HEK293 (cell line): ENCODE measurements around the gene PYURF.

Experiments used
- GLI4 ChIP-seq: fragments of 450-650 bp; formaldehyde crosslinking; IDR thresholded peaks from 2 replicates; pipeline ENCODE4 v1.5.1; 2016; ENCODE audit warnings: missing biosample characterization, missing genetic modification characterization
- HIC1 ChIP-seq: fragments of 450-650 bp; formaldehyde crosslinking; IDR thresholded peaks from 2 replicates; pipeline ENCODE4 v1.5.1; 2016; ENCODE audit warnings: missing biosample characterization, missing genetic modification characterization
- KLF1 ChIP-seq: fragments of 450-650 bp; formaldehyde crosslinking; IDR thresholded peaks from 2 replicates; pipeline ENCODE4 v1.5.1; 2016; ENCODE audit warnings: missing biosample characterization, missing genetic modification characterization
- KLF16 ChIP-seq: fragments of 450-650 bp; formaldehyde crosslinking; IDR thresholded peaks from 2 replicates; pipeline ENCODE4 v1.5.1; 2017; ENCODE audit warnings: missing biosample characterization, missing genetic modification characterization
- KLF8 ChIP-seq: fragments of 450-650 bp; formaldehyde crosslinking; IDR thresholded peaks from 2 replicates; pipeline ENCODE4 v1.5.1; 2016; ENCODE audit warnings: missing biosample characterization, missing genetic modification characterization
- MZF1 ChIP-seq: fragments of 450-650 bp; formaldehyde crosslinking; IDR thresholded peaks from 2 replicates; pipeline ENCODE4 v1.5.1; 2017; ENCODE audit warnings: missing biosample characterization, missing genetic modification characterization, borderline replicate concordance
- PRDM1 ChIP-seq: fragments of 450-650 bp; formaldehyde crosslinking; IDR thresholded peaks from 2 replicates; pipeline ENCODE4; 2016; ENCODE audit warnings: missing biosample characterization, missing genetic modification characterization
- YY1 ChIP-seq: fragments of 450-650 bp; formaldehyde crosslinking; IDR thresholded peaks from 2 replicates; pipeline ENCODE4 v1.5.1; 2018; ENCODE audit warnings: missing biosample characterization, missing genetic modification characterization
- ZBTB10 ChIP-seq: fragments of 450-650 bp; formaldehyde crosslinking; IDR thresholded peaks from 2 replicates; pipeline ENCODE4 v1.5.1; 2016; ENCODE audit warnings: missing biosample characterization, missing genetic modification characterization
- ZBTB11 ChIP-seq: fragments of 450-650 bp; formaldehyde crosslinking; conservative IDR thresholded peaks from 2 replicates; pipeline ENCODE4 v1.5.1; 2016; ENCODE audit warnings: low read depth, missing biosample characterization, missing genetic modification characterization
- ZBTB8A ChIP-seq: fragments of 450-650 bp; formaldehyde crosslinking; IDR thresholded peaks from 2 replicates; pipeline ENCODE4 v1.5.1; 2016; ENCODE audit warnings: missing biosample characterization, missing genetic modification characterization
- ZEB2 ChIP-seq: fragments of 450-650 bp; formaldehyde crosslinking; IDR thresholded peaks from 2 replicates; pipeline ENCODE4 v1.5.1; 2016; ENCODE audit warnings: missing biosample characterization, missing genetic modification characterization
- ZFP37 ChIP-seq: fragments of 450-650 bp; formaldehyde crosslinking; IDR thresholded peaks from 2 replicates; pipeline ENCODE4 v1.5.1; 2016; ENCODE audit warnings: missing biosample characterization, missing genetic modification characterization
- ZNF10 ChIP-seq: fragments of 450-650 bp; formaldehyde crosslinking; IDR thresholded peaks from 2 replicates; pipeline ENCODE4 v1.5.1; 2017; ENCODE audit warnings: missing biosample characterization, missing genetic modification characterization
- ZNF138 ChIP-seq: fragments of 450-650 bp; formaldehyde crosslinking; IDR thresholded peaks from 2 replicates; pipeline ENCODE4 v1.5.1; 2016; ENCODE audit warnings: missing biosample characterization, missing genetic modification characterization, borderline replicate concordance
- ZNF335 ChIP-seq: fragments of 450-650 bp; formaldehyde crosslinking; conservative IDR thresholded peaks from 2 replicates; pipeline ENCODE4 v1.5.1; 2016; ENCODE audit warnings: missing biosample characterization, missing genetic modification characterization
- ZNF37A ChIP-seq: fragments of 450-650 bp; IDR thresholded peaks from 2 replicates; pipeline ENCODE4 v1.5.1; 2018; ENCODE audit warnings: missing biosample characterization, missing genetic modification characterization
- ZNF394 ChIP-seq: fragments of 450-650 bp; formaldehyde crosslinking; IDR thresholded peaks from 2 replicates; pipeline ENCODE4 v1.5.1; 2016; ENCODE audit warnings: missing biosample characterization, missing genetic modification characterization, mild to moderate bottlenecking, moderate library complexity, borderline replicate concordance
- ZNF423 ChIP-seq: fragments of 450-650 bp; formaldehyde crosslinking; IDR thresholded peaks from 2 replicates; pipeline ENCODE4 v1.5.1; 2016; ENCODE audit warnings: missing biosample characterization, missing genetic modification characterization
- ZNF501 ChIP-seq: fragments of 450-650 bp; formaldehyde crosslinking; IDR thresholded peaks from 2 replicates; pipeline ENCODE4 v1.5.1; 2016; ENCODE audit warnings: missing biosample characterization, missing genetic modification characterization
- ZNF518A ChIP-seq: fragments of 450-650 bp; formaldehyde crosslinking; conservative IDR thresholded peaks from 2 replicates; pipeline ENCODE4 v1.5.1; 2016; ENCODE audit warnings: low read depth, missing biosample characterization, missing genetic modification characterization
- ZNF610 ChIP-seq: fragments of 450-650 bp; formaldehyde crosslinking; IDR thresholded peaks from 2 replicates; pipeline ENCODE4 v1.5.1; 2016; ENCODE audit warnings: missing biosample characterization, missing genetic modification characterization, borderline replicate concordance
- ZNF658 ChIP-seq: fragments of 450-650 bp; formaldehyde crosslinking; IDR thresholded peaks from 2 replicates; pipeline ENCODE4; 2016; ENCODE audit warnings: missing biosample characterization, missing genetic modification characterization
- ZNF664 ChIP-seq: fragments of 450-650 bp; formaldehyde crosslinking; IDR thresholded peaks from 2 replicates; pipeline ENCODE4 v1.5.1; 2016; ENCODE audit warnings: missing biosample characterization, missing genetic modification characterization
- ZNF76 ChIP-seq: fragments of 450-650 bp; formaldehyde crosslinking; IDR thresholded peaks from 2 replicates; pipeline ENCODE4; 2016; ENCODE audit warnings: low read depth, missing biosample characterization, missing genetic modification characterization, borderline replicate concordance
- ZSCAN30 ChIP-seq: fragments of 450-650 bp; IDR thresholded peaks from 2 replicates; pipeline ENCODE4 v1.5.1; 2018; ENCODE audit warnings: missing biosample characterization, mild to moderate bottlenecking, missing genetic modification characterization, moderate library complexity

Gene PYURF

GRCh38 chr4:88523325-88524129, at the start of gene PYURF (continued):
- no peak for TF ChIP-seq PRDM1
- peak; percentile 37; the same call in 1 of the 2 replicates for TF ChIP-seq ZNF518A (tag by site-specific recombination)
- peak; percentile 64; the same call in 1 of the 2 replicates for TF ChIP-seq ZNF610 (tag by site-specific recombination)
- TF ChIP-seq ZNF658 (tag by site-specific recombination), result no peak
- peak; percentile 69; the same call in 1 of the 2 replicates for TF ChIP-seq KLF16
- 0 out of 2 replicates have a peak, but pooled peaks have one; percentile 28 for TF ChIP-seq YY1
- TF ChIP-seq ZEB2, result peak; percentile 52; the same call in 1 of the 2 replicates
- no peak for TF ChIP-seq ZNF10 (tag by site-specific recombination)
- no peak for TF ChIP-seq MZF1 (tag by site-specific recombination)
- no peak for TF ChIP-seq ZNF138
- peak; percentile 77; the same call in 1 of the 2 replicates for TF ChIP-seq ZNF501 (tag by site-specific recombination)
- peak; percentile 32; the same call in 1 of the 2 replicates for TF ChIP-seq ZBTB8A (tag by site-specific recombination)
- peak; percentile 67; the same call in 1 of the 2 replicates for TF ChIP-seq ZSCAN30 (tag by site-specific recombination)
- peak; percentile 12; the same call in 1 of the 2 replicates for TF ChIP-seq ZNF394 (tag by site-specific recombination)
- TF ChIP-seq ZNF664 (tag by site-specific recombination), result no peak
- peak; percentile 70 for TF ChIP-seq ZNF335 (tag by site-specific recombination)
- TF ChIP-seq ZBTB10 (tag by site-specific recombination), result 0 out of 2 replicates have a peak, but pooled peaks have one; percentile 45
- no peak for TF ChIP-seq ZNF37A (tag by site-specific recombination)
- peak; percentile 21; the same call in 1 of the 2 replicates for TF ChIP-seq KLF1
- 0 out of 2 replicates have a peak, but pooled peaks have one; percentile 58 for TF ChIP-seq ZFP37 (tag by site-specific recombination)
- peak; percentile 48; the same call in 1 of the 2 replicates for TF ChIP-seq KLF8 (tag by site-specific recombination)
- peak; percentile 97 for TF ChIP-seq ZBTB11 (tag by site-specific recombination)
- TF ChIP-seq ZNF423 (tag by site-specific recombination), result 0 out of 2 replicates have a peak, but pooled peaks have one; percentile 7
- TF ChIP-seq ZNF76 (tag by site-specific recombination), result peak; percentile 76
- TF ChIP-seq GLI4 (tag by site-specific recombination), result no peak
- TF ChIP-seq HIC1 (tag by site-specific recombination), result peak; percentile 47; the same call in 1 of the 2 replicates
